GM04504 (cell line): ENCODE measurements around the gene CDK13.
A peak's percentile ranks its signal among the peaks of the same experiment; 100 is the strongest.
"Not testable (repeated sequence)": the region's sequence is repeated elsewhere in the genome, so short reads cannot be mapped to it uniquely, and the experiment has no call there.

Experiments
- DNase-seq: peaks from one replicate; pipeline ENCODE4 v3.0.0-alpha.2; 2012; ENCODE audit warnings: low read depth

Gene CDK13

GRCh38 chr7:40098810-40099209, 148.8 kb downstream of the CDK13 start:
- DNase-seq = no peak

- no peak for DNase-seq
Measured at GRCh38 chr7:40099837-40100236, 149.8 kb downstream of the CDK13 start.

GRCh38 chr7:40101201-40101600, 151.1 kb downstream of the CDK13 start:
- no peak for DNase-seq

- no peak for DNase-seq
Measured at GRCh38 chr7:40102897-40103296, 152.8 kb downstream of the CDK13 start.

- DNase-seq = no peak
Measured at GRCh38 chr7:40105879-40106473, 155.9 kb downstream of the CDK13 start.

GRCh38 chr7:40115936-40116335, 165.9 kb downstream of the CDK13 start:
- no peak for DNase-seq

GRCh38 chr7:40117199-40117598, 167.1 kb downstream of the CDK13 start:
- not testable (repeated sequence) for DNase-seq

GRCh38 chr7:40118201-40118600, 168.1 kb downstream of the CDK13 start:
- DNase-seq = not testable (repeated sequence)

- no peak for DNase-seq
Measured at GRCh38 chr7:40120020-40120419, 170.0 kb downstream of the CDK13 start.

- not testable (repeated sequence) for DNase-seq
Measured at GRCh38 chr7:40122100-40122939, 172.3 kb downstream of the CDK13 start.

- no peak for DNase-seq
Measured at GRCh38 chr7:40122940-40123254, 172.8 kb downstream of the CDK13 start.

- DNase-seq = peak; percentile 1
Measured at GRCh38 chr7:40133561-40134427, 183.7 kb downstream of the CDK13 start.

- peak; percentile 79 for DNase-seq
Measured at GRCh38 chr7:40134428-40135316, 184.6 kb downstream of the CDK13 start, which contains the start of the genes MPLKIP and SUGCT. Gene MPLKIP (minus strand): TSS chr7:40134622. CDS start chr7:40134567, 55 bp downstream. Gene SUGCT (plus strand): TSS chr7:40135005.

GRCh38 chr7:40135317-40135610, 185.2 kb downstream of the CDK13 start:
- peak; percentile 3 for DNase-seq

- no peak for DNase-seq
Measured at GRCh38 chr7:40137563-40137962, 187.5 kb downstream of the CDK13 start.

GRCh38 chr7:40138973-40139372, 188.9 kb downstream of the CDK13 start:
- no peak for DNase-seq

GRCh38 chr7:40139891-40140290, 189.8 kb downstream of the CDK13 start:
- not testable (repeated sequence) for DNase-seq

GRCh38 chr7:40141916-40142315, 191.9 kb downstream of the CDK13 start:
- not testable (repeated sequence) for DNase-seq

- DNase-seq = not testable (repeated sequence)
Measured at GRCh38 chr7:40145596-40146130, 195.6 kb downstream of the CDK13 start.

- DNase-seq = no peak
Measured at GRCh38 chr7:40147371-40148246, 197.6 kb downstream of the CDK13 start.

- not testable (repeated sequence) for DNase-seq
Measured at GRCh38 chr7:40148247-40148580, 198.2 kb downstream of the CDK13 start.
